GM21576 (cell line): ENCODE results near the gene SEMA3E.
"Not testable (repeated sequence)": the region's sequence is repeated elsewhere in the genome, so short reads cannot be mapped to it uniquely, and the experiment has no call there.

Experiments
- ATAC-seq: cut with Tn5 transposase; IDR thresholded peaks from one replicate; pipeline ENCODE4 v1.9.1; 2021; ENCODE audit warnings: mild to moderate bottlenecking, moderate library complexity; ENCODE audit not compliant: unreplicated experiment

The SEMA3E gene

DNA sequence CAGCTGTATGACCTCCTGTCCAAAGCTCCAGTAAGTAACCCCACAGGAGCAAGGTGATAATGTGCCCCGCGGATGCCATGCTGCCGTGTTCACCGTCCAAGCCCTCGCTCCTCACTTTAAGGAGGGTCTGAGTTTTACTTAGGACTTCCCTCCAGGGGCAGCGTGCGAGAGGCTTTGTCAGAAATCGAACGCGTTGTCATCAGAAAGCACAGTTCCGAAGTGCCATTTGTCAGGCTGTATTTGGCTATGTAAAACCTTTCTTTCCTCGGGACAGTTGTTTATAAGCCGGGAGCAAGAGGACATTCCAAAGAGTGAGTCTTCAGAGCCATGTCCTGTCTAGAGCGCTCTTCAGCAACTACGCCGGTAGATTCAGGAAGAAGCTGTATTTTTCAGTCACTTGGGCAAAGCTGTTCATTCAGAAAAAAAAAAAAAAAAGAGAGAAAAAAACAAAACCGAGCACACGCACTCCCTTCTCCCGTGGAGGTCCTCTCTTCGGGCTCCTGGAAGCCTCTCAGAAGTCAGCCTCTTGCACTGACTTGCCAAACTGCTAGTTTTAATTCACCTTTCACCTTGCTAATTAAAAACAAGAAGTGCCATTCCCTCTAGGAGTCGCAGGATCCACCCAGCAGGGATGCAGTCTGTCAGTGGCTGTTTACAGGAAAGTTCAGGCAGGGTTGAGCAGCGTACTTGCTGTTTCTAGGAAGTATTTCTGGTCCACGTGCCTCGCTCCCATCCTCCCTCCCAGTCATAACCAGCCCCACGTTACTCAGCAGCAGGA, at the start of gene SEMA3E:
Gene SEMA3E (minus strand): TSS at position 676 of the 778 bp plus-strand sequence.
- ATAC-seq: no peak

DNA sequence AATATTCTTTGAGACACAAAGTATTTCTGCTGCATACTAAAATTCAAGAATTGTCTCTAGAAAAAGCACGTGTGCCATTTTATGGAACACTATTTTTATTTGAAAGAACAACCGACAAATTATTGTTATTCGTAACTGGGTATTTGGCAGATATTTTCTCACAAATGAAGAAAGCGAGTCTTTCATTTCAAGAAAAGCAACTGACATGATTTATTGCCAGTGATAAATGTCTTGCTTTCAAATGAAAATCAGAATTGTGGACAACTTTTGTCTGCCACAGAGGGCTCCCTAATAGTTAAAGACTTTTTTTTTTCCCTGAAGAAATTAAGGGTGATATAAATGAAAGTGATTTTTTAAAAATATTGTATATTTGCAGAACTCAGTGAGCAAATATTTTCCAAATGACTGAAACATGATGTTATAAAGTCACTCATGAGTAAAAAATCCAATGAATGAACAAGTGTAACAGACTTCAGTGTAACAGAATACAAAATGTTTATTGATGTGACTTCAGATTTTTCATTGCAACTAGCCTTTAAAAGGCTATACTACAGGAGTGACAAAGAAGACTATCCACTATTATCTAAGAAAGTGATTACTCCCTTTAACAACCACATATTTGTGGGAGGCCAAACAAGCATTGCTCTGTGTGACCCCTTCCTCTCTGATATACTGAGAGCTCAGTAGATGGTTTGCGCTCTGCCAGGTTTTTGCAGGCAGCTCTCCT, 49.0 kb upstream of the SEMA3E start:
- no peak for ATAC-seq

DNA sequence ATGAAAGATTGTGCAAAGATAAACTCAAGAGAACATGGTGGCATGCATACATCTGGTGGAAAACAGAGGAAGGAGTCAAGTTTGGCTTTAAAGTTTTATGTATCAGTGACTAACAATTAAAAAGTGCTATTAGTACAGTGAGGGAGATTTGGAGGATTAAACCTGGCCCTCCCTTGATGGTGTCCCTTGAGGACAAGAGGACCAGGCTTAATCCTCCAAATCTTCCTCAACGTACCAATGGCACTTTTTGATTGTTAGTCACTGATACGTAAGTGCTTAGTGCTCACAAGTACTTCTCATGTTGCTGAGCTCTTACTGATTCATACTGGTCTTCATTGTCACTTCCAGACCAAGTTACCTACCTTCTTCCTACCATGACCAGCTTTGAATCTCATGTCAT, 47.2 kb upstream of the SEMA3E start:
- no peak for ATAC-seq

DNA sequence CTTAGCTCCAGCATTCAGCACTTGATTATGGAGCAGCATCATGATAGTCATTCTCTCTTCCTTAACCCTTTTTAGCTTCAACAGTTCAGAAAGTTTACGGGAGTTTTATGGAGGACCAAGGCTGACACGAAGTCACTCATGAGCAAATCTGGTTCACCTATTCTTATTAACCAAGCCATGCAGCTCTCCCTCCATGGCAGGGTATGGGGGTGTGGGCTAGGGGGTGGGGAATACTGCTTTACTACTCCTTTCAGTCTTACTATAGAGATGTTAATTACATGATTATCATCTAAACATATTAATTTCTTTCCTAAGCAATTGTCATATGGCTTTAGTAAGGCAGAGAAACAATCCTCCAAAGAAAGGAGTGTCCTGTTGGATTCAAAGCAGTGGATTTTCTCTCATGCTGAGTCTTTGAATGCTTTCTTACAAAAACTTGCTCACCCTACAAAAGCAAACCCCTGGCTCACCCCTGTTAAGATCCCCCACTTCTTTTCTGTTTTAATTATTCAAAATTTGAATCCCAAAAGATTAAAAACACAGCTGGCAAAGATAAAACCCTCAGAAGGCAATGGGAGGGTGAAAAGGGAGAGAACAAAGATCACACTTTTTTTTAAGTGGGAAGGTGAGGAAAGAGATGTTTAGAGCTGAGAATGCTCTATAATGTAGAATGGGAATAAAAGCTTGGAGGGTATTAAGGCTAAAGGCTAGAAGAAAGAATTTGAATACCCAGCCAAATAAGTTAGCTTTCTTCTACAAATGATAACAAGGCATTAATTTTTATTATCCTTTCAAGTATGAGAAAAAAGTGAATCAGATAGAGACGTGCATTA, 46.4 kb upstream of the SEMA3E start:
- no peak for ATAC-seq

DNA sequence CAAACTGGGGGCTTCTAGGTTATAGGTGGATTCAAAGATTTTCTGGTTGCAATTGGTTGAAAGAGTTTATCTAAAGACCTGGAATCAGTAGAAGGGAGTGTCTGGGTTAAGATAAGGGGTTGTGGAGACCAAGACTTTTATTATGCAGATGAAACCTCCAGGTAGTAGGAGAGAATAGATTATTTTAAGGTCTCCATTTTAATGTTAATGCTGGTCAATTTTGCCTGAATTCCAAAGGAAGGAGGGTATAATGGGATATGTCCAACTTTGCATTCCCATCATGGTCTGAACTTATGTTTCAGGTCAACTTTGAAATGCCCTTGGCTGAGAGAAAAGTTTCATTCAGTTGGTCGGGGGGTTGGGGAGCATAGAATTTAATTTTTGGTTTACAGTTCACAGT, 44.3 kb upstream of the SEMA3E start:
- no peak for ATAC-seq

DNA sequence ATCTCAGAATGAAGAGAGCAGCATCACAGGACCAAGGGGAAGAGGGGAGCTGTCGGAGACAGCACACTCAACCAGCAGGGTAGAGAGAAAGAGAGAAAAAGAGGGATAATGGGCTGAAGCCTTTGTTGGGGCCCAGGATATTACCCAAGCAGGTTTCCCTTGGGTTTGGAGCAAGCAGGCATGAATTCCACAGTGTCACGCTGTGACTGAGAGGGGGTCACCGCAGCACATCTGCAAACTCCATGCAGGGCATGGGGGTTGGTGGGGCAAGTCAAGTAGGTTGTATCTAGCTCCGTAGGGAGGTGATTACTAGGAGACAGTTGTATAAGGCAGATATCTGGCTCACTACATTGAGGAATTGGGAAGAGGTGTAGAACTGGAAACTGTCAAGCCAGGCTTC, 42.2 kb upstream of the SEMA3E start:
- ATAC-seq: no peak

DNA sequence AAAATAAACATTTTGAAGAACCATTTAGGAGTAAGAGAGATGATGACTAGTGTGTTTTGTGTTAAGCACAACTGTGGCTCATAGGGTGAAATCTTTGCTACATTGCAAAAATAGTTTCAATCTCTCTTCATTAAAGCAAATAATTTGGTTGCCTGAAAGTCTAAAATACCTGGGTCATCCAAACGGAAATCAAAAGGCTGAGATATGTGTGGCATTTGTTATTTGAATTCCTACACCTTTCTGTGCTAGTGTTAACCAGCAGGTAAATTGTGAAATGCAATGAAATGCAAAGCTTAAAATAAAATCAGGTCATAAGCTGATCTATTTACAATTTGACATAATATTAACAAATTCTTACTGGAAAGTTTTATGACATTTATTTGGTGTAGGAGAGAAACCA, 40.9 kb upstream of the SEMA3E start:
- no peak for ATAC-seq

DNA sequence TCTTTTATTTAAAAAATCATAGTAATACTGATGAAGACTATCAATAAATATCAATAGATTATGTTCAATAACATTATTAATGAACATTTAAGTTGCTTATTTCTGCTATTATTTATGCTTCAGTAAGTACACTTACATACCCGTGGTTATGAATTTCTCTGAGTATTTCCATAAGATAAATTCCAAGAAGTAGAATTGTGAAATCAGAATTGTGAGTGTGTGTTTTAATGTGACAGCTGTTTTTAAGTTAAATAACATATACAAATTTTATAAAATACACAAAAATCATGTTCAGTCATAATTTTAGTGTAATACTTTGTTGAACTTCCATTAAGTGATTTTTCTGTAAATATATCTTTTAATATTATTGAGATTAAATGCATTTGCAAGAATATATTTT, 37.5 kb upstream of the SEMA3E start:
- ATAC-seq: no peak

DNA sequence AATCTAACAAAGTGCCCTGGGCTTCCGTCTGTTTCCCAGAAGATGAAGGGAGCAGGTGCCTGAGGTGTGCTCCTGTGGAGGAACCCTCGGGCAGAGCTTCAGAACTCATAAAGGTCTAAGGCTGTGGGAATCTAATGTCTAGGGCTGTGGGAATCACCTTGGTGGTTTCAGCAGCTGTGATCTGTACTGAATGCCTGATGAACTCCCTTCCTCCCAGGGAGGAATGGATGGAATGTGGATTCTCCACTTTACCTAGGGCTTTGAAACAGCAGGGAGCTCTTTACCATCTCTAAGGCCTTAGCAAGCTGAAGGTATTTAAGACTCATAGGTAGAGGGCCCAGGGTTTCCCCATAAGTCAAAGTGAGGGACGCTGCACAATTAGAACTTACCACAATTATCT, 36.0 kb upstream of the SEMA3E start:
- ATAC-seq: no peak

DNA sequence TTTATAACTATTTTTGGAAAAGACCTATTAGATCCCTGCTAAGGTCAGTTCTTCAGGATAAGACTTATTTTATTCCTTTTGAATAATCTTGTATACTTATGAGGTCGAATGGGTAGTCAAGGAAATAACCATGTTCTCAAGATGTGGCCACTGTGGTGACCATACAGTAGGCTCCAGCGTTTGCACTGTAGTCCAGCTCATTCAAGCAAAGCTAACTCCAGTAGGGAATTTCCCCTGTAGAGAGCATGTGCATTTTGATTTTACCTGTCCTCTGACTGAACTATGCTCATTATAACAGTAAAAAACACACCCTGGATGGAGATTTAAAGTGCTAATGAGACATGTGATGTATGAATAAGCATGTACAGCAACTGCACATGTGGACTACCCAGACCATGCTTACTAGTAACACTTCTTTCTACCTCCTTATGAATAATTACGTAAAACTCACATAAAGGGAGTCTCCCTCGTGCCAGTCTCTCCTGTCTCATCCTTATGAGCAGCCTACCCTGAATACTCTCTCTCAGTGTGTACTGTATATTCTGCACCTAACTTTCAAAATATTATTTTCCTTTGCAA, 32.4 kb upstream of the SEMA3E start:
- no peak for ATAC-seq

DNA sequence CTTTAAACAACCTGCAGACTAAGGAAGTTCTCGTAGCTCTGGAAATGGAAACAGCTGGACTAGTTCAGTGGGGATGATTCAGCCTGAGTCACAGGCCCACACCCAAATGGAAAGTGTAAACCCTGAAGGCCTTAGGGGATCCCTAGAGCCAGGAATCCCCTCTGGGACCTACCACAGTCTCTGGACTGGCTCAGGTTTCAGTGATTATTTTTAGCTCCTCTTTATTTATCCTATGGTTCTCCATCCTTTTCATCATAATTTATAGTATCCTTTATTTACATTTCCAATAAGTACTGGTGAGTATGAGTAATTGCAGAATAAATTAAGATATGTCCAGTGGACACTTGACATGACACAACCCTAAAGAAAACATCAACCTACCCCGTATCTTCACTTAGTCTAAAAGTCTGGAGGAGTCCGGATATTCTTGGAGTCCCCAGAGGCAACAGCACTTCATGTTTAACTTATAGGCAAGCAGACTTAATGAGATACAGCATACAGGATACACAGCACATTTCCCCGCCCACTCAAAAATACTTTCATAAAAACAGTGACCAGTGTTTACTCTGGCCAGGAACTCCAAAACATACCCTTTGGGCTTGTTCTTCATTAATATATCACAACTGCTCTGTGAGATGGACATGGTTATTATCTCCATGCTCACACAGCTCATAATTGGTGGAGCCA, 28.4 kb upstream of the SEMA3E start:
- ATAC-seq: no peak

DNA sequence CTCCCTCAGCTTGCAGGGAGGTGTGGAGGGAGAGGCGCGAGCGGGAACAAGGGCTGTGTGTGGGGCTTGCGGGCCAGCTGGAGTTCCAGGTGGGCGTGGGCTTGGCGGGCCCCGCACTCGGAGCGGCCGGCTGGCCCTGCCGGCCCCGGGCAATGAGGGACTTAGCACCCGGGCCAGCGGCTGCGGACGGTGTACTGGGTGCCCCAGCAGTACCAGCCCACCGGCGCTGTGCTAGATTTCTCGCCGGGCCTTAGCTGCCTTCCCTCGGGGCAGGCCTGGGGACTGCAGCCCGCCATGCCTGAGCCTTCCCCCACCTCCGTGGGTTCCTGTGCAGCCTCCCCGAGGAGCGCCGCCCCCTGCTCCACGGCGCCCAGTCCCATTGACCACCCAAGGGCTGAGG, 24.4 kb upstream of the SEMA3E start:
- not testable (repeated sequence) for ATAC-seq

DNA sequence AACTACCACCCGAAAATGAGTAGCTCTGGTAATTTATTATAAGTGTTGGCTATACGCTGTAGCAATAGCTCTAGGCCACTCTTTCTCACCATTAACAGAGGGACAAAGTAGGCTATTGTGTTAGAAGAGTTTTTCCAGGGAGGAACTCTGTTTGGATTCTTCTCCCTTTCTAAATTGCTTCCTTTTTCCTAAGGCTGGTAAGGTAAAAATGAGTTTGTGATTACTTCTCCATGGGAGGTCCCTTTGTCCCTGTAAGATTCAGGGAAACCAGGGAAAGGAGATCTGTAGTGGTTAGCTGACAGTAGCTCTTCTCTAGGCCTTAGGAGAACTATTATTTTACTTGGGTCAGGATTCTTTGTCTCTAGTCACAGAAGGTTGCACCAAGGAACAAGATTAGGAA, 23.2 kb upstream of the SEMA3E start:
- no peak for ATAC-seq

DNA sequence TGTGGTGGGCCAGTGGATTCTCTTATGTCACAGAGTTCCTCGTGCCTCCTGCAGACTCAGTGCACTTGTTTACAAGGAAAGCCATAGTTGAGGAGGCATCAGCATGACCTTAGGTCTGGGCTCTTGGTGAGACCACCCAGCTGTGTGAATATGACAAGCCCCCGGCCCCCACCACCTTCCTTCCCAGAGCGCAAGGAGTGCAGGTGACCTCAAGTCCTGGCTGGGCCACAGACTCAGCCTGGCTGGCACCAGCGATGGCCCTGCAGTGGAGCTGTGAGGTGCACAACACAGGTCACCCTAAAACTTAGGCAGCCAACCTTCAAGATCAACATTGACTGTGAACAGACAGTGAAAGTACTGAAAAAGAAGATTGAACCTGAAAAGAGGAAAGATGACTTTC, 14.2 kb upstream of the SEMA3E start:
- ATAC-seq: no peak

DNA sequence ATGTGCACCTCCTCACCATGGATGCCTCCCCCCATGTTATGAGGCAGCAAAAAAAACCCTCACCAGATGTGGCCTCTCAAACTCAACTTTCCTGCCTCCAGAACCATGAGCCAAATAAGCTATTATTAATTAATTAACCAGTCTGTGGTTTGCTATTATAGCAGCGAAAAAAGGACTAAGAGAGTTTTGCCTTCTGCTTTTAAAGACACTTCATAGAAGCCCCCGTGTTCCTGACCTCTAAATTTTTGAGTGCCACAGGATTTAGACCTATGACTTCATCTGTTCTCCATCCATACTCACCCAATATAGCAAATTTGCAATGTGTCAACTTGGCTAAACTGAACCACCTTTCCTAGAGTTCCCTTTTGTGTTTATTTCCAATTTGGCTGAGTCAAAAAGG, 9.2 kb upstream of the SEMA3E start:
- no peak for ATAC-seq

DNA sequence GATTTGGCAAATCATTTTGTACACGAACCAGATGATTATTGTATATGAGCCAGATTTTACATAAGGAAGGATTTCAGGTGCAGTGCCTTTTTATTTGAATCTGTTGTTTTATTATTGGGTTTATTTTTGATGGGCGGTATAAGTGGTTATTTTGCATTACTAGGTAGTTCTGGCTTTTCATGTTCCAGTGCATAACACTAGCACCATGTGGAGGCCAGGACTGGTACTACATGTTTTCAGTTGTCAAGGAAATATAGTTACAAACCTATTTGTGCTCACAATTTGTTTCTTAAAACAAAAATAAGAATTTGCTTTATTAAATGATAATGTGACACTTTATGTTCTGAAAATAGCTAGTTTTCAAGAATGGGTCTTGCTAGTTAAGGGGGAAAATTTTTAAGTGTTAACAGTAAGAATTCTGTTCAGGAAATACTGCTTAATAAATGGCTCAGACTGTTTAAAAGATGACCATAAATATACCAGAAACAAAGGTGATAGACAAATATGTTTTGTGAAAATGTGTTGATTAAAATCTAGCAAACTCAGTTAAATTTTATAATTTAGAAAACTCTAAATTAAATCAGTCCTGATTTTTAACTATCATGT, 7.1 kb upstream of the SEMA3E start:
- ATAC-seq: peak; percentile 72

DNA sequence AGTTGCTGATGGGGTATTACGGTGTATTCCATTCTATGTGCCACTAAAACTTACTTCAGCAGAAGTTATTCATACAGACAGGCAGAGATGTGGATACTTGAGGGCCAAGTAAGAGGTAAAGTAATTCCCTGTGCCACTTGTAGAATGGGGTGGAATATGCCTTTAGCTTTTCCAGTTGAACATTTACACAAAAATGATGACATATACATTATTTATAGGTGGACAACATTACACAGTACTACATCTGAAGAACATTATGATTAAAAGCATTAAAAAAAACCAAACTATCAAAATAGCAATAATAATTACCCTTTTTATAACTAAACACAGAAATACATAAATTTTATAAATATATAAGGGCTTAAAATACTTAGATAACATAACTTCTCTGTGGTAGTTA, 3.5 kb upstream of the SEMA3E start:
- ATAC-seq: no peak

DNA sequence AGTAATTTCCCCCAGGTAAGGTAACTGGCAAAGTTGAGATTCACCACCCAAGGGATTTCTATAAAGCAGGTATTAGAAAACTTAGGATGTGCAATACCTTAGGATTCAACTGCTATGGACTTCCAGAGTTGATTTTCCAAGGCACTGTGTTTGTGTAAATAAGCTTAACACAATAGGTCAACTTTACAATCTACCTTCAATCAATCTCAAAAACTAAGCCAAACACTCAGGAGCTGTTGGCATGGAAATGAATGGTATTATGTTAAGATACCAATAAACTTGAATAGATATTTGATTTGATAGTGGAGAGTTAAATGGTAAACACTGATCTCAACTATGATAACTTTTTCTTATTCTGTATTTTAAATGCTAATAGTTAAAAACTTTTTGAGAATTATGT, 762 bp upstream of the SEMA3E start:
- no peak for ATAC-seq

DNA sequence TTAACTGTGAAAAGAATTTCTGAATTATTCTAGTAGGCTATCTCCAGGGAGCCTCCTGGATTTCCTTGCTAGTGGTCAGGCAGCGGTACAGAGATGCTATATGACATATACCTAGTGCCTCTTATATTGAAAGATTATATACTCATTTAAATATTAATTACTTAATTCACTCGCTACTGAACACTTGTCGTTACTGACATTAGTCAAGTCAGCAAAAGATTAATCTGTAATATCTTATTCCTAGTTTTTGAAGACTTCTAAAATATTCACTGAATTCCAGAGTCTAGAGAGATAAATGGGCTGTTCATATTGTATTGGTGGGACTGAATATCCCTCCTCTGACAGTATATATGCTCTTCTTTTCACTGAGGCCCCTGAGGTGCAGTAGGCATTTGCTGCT, 2.9 kb downstream of the SEMA3E start:
- ATAC-seq: no peak

DNA sequence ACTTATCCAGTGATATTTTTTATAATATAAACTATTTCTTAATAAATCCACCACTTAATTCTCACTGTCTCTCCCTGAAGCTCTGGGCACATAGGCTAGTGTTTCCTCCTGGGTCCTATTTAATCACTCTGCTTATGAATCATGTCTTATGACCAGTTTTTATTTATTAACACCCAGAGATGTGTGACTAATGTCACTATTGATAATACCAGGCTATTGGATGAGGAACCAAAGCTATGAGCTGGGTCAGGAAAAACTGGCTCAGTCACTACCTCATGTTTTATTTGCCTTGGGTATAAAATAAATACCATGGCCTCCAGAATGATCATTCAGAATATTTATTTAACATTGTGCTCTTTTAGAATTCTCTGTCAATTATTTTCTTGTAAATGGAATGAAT, 5.2 kb downstream of the SEMA3E start:
- no peak for ATAC-seq
